Ovary (tissue), 9 donors: Measurements from ENCODE around the gene RAPSN. TPM values are rescaled to one million over a fixed set of nuclear protein-coding genes. Genes with fewer than 3 reads are reported as not detected.

Experiments used
- DNase-seq, 5 donors: peaks; one replicate each; pipeline ENCODE4 v3.0.0-alpha.2; 2019 to 2020
- H3K27ac ChIP-seq, 2 donors: fragments of 200-600 bp; one replicate each; pipeline versions ENCODE4 v1.5.1 to v1.8.0; 2019 to 2022
- H3K27me3 ChIP-seq: fragments of 200-600 bp; one replicate; pipeline ENCODE4 v1.8.0; 2022
- H3K36me3 ChIP-seq: fragments of 200-600 bp; sonication (generic); one replicate; pipeline ENCODE4 v1.5.1; 2019
- H3K4me1 ChIP-seq: one replicate; pipeline ENCODE4 v1.8.1; 2013; ENCODE audit warnings: mild to moderate bottlenecking, moderate library complexity; ENCODE audit not compliant: insufficient read depth
- H3K4me3 ChIP-seq: fragments of 200-600 bp; sonication (generic); one replicate; pipeline ENCODE4 v1.5.1; 2017
- H3K9me3 ChIP-seq, 2 donors: fragments of 200-600 bp in 1 of 2; sonication (generic) in 1 of 2; one replicate each; pipeline versions ENCODE4 v1.5.1 to v1.8.1; 2013 to 2019; ENCODE audit warnings: mild to moderate bottlenecking in 1 of 2, moderate library complexity in 1 of 2
- EP300 ChIP-seq: sonication (generic); formaldehyde crosslinking; IDR thresholded peaks from one replicate; pipeline ENCODE4 v1.6.1; 2017; ENCODE audit warnings: antibody characterized with exemption
- POLR2A ChIP-seq: fragments of 450-650 bp; IDR thresholded peaks from one replicate; pipeline ENCODE4 v1.6.1; 2017; ENCODE audit warnings: antibody characterized with exemption, mild to moderate bottlenecking, moderate library complexity
- WGBS, 3 donors: extraction: QIAGEN DNeasy Blood & Tissue Kit in 1 of 3; methylation state at CpG; one replicate each; pipeline versions ENCODE4 v1.1.5 to v1.1.7; 2013 to 2017; 5-methylcytosine and 5-hydroxymethylcytosine counted together
- intact Hi-C, 4 donors: fragments of 100-400 bp; cut with DNase I; formaldehyde crosslinking; loops; one replicate each; pipeline versions ENCODE4 v1.11.0 to v1.15.1; 2022 to 2023
- polyA plus RNA-seq, 2 donors: library from polyadenylated mRNA; stranded (reverse); fragments of 200-250 nt in 1 of 2; fragments of 350-450 nt in 1 of 2; fragmentation: Illumina TruSeq in 1 of 2; extraction: RNeasy Lipid Tissue Mini Kit (QIAGEN cat#74804) in 1 of 2; gene quantifications; one replicate each; pipeline ENCODE4 v1.2.3, GENCODE V29; 2013 to 2014
- total RNA-seq, 7 donors: library from RNA; depleted of rRNA in 2 of 7; stranded (reverse); fragments of >200 nt in 2 of 7; fragmentation: NEBNext Ultra II Directional in 3 of 7; extraction: Animal tissue kit (Norgen Biotek cat#: 25700) in 3 of 7; gene quantifications; one replicate each; pipeline versions ENCODE4 v1.1.0 to v1.2.4, GENCODE V29; 2016 to 2023
- TF ChIP-seq, protein P1 (sequence below), 3 donors: fragments of 450-650 bp in 2 of 3; fragments of 200-600 bp in 1 of 3; IDR thresholded peaks; one replicate each; pipeline versions ENCODE4 v1.5.1 to v1.8.0; 2016 to 2022; ENCODE audit warnings: antibody characterized with exemption in 3 of 3, mild to moderate bottlenecking in 1 of 3
- donor health status: DM: no; HTN: no; CAD: no; lungs with moderate emphysema.
- donor health status: DM: no; HTN: no; CAD: no.
- donor health status: Bipolar disorder and iron deficiency.
- donor health status: DM: yes; HTN: yes; CAD: no.
- donor health status: DM: no; HTN: no; CAD: no.
- donor health status: DM: yes; HTN: yes; CAD: no.

The RAPSN gene
- total and polyA plus RNA-seq, 9 donors: 0.08 to 0.43 (median 0.28) TPM; not detected in 5

DNA sequence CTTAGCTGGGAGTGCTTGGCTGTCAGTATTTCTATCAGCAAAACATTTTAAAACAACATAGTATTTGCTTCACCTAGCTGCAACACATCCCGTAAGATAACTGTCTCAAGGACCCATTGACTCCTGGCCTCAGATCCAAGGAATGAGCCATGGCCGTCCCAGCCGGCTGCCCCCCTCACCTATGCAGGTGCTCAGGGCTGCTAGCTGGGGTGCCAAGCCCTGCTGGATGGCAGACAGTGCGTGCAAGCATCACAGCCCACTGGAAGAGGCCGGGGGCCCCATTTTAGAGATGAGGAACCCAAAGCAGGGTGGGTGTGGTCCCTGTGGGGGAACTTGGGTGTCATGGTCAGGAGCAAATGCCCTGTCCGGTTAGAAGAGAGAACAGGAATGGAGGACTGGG is 31.2 kb downstream of the RAPSN start:
- intact Hi-C loops: loop anchor here in 1 of 4 donors (10.0 kb wide), 1 partner anchor 233 kb away; the partner anchor contains the start of gene PACSIN3
- Histone ChIP-seq H3K36me3 (no peaks in the 10 kb centered on the region), H3K27me3 (no peaks in the 10 kb centered on the region), H3K4me3 (no peak overlapping the region), H3K4me1 (no peaks in the 10 kb centered on the region), H3K9me3 (no peaks in the 10 kb centered on the region), H3K27ac (no peak overlapping the region)
- TF ChIP-seq POLR2A (no peak), EP300 (no peak)
- TF ChIP-seq, protein P1, sequence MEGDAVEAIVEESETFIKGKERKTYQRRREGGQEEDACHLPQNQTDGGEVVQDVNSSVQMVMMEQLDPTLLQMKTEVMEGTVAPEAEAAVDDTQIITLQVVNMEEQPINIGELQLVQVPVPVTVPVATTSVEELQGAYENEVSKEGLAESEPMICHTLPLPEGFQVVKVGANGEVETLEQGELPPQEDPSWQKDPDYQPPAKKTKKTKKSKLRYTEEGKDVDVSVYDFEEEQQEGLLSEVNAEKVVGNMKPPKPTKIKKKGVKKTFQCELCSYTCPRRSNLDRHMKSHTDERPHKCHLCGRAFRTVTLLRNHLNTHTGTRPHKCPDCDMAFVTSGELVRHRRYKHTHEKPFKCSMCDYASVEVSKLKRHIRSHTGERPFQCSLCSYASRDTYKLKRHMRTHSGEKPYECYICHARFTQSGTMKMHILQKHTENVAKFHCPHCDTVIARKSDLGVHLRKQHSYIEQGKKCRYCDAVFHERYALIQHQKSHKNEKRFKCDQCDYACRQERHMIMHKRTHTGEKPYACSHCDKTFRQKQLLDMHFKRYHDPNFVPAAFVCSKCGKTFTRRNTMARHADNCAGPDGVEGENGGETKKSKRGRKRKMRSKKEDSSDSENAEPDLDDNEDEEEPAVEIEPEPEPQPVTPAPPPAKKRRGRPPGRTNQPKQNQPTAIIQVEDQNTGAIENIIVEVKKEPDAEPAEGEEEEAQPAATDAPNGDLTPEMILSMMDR (IDR thresholded peaks at IDR 0.05): no peak
- 72 to 80% (median 77%) methylated on average over 6 of the region's 6 CpGs for WGBS, 3 donors
- no peak for DNase-seq

DNA sequence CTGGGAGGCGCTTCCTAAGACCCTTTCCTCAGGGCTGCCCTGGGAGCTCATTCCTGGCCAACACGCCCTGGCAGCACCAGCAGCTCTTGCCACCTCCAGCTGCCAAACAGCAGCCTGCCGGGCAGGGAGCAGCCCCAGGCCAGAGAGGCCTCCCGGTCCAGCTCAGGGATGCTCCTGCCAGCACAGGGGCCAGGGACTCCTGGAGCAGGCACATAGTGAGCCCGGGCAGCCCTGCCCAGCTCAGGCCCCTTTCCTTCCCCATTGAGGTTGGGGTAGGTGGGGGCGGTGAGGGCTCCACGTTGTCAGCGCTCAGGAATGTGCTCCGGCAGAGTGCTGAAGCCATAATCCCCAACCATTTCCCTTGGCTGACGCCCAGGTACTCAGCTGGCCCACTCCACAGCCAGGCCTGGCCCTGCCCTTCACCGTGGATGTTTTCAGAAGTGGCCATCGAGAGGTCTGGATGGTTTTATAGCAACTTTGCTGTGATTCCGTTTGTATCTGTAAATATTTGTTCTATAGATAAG is 32.9 kb downstream of the RAPSN start:
- Histone ChIP-seq H3K4me3 (no peak overlapping the region), H3K36me3 (no peaks in the 10 kb centered on the region), H3K27me3 (no peaks in the 10 kb centered on the region), H3K4me1 (no peaks in the 10 kb centered on the region), H3K9me3 (no peaks in the 10 kb centered on the region), H3K27ac (peak overlapping the region; percentile 41 to 72)
- TF ChIP-seq, protein P1 (IDR thresholded peaks at IDR 0.05): no peak
- TF ChIP-seq EP300 (no peak), POLR2A (no peak)
- peak; percentile 84 to 91 (median 87) for DNase-seq
- intact Hi-C loops: loop anchor here in 1 of 4 donors (10.0 kb wide), 1 partner anchor 231 kb away; the partner anchor contains the start of gene PACSIN3
- 5 to 10% (median 7%) methylated on average over 13 of the region's 13 CpGs for WGBS, 3 donors

DNA sequence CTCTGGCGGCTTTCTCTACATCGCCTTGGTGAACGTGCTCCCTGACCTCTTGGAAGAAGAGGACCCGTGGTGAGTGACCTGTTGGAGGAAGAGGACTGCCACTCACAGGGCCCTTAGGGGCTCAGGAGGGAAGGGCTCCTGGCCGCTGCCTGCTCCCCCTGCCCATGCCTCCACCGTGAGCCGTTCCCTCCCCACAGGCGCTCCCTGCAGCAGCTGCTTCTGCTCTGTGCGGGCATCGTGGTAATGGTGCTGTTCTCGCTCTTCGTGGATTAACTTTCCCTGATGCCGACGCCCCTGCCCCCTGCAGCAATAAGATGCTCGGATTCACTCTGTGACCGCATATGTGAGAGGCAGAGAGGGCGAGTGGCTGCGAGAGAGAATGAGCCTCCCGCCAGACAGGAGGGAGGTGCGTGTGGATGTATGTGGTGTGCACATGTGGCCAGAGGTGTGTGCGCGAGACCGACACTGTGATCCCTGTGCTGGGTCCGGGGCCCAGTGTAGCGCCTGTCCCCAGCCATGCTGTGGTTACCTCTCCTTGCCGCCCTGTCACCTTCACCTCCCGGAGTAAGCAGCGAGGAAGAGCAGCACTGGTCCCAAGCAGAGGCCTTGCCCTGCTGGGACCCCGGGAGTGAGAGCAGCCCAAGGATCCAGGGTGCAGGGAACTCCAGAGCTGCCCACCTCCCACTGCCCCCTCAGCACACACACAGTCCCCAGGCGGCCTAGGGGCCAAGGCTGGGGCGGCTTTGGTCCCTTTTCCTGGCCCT is 33.7 kb downstream of the RAPSN start:
- peak overlapping the region; percentile 41 to 72 for H3K27ac ChIP-seq
- peak in 1 of 5 donors; percentile 36 for DNase-seq
- H3K4me1 ChIP-seq: no peaks in the 10 kb centered on the region
- TF ChIP-seq POLR2A: no peak
- intact Hi-C loops: loop anchor here in 1 of 4 donors (10.0 kb wide), 1 partner anchor 230 kb away; the partner anchor contains the start of gene PACSIN3
- WGBS, 3 donors: 70 to 78% (median 72%) methylated on average over 30 to 31 of the region's 31 CpGs
- no peaks in the 10 kb centered on the region for H3K36me3 ChIP-seq
- H3K4me3 ChIP-seq: no peak overlapping the region
- no peaks in the 10 kb centered on the region for H3K27me3 ChIP-seq
- no peaks in the 10 kb centered on the region for H3K9me3 ChIP-seq

DNA sequence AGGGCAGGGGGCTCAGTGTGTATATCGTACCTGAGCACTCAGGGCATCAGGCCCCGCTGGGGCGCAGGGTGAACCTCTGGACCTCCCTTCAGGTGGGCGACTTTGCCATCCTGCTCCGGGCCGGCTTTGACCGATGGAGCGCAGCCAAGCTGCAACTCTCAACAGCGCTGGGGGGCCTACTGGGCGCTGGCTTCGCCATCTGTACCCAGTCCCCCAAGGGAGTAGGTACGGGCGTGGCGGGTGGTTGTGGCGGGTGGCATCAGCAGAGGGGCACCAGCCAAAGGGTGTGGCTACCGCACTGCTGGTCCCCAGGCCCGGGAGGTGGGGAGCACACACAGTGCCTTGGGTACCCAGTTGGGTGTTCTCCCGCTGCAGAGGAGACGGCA is 34.3 kb downstream of the RAPSN start:
- 84 to 92% (median 88%) methylated on average over 13 to 19 of the region's 19 CpGs for WGBS, 3 donors
- DNase-seq: no peak
- no peaks in the 10 kb centered on the region for H3K4me1 ChIP-seq

More for the DNA sequence above, 34.3 kb downstream of the RAPSN start:
- intact Hi-C loops: loop anchor here in 1 of 4 donors (10.0 kb wide), 1 partner anchor 230 kb away; the partner anchor contains the start of gene PACSIN3
- Histone ChIP-seq H3K36me3 (no peaks in the 10 kb centered on the region), H3K9me3 (no peaks in the 10 kb centered on the region), H3K27ac (no peak overlapping the region), H3K27me3 (no peaks in the 10 kb centered on the region), H3K4me3 (no peak overlapping the region)
- TF ChIP-seq EP300: no peak
- no peak for TF ChIP-seq POLR2A
- TF ChIP-seq, protein P1 (IDR thresholded peaks at IDR 0.05): no peak
